ENCODE results near the gene POR.
"Not testable (repeated sequence)": the region's sequence is repeated elsewhere in the genome, so short reads cannot be mapped to it uniquely, and the experiment has no call there.

The POR gene

DNA sequence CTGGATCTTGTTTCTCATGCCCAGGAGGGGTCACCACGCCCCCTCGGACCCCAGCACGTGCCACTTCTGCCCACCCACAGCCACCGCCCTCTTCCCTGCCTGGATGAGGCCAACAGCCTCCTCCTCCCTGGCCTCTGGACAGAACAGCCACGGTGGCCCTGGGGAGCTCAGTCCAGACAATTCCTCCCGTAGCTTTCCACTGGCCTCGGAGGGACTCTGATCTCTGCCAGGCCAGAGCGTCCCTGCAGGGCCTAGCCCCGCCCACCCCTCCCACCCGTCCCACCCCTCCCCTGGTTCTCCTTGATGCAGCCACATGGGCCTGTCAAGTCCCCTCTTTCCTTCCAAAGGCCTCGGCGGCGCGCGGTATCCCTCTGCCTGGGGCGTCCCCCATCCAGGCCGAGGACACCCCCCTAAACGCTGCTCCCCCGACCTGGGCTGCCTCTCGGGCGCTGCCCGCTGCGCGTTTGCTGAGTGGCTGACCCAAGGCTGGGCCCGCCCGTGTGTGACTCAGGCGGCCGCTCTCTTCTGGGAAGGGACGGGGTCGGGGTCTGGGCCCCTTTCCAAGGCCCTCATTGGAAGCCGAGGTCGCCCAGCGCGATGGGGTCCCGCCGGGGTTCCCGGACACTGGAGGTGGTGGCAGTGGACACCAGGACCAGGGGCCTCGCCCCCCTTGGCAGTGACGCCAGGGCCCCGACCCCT is 78.9 kb downstream of the POR start:
- no peak for DNase-seq

DNA sequence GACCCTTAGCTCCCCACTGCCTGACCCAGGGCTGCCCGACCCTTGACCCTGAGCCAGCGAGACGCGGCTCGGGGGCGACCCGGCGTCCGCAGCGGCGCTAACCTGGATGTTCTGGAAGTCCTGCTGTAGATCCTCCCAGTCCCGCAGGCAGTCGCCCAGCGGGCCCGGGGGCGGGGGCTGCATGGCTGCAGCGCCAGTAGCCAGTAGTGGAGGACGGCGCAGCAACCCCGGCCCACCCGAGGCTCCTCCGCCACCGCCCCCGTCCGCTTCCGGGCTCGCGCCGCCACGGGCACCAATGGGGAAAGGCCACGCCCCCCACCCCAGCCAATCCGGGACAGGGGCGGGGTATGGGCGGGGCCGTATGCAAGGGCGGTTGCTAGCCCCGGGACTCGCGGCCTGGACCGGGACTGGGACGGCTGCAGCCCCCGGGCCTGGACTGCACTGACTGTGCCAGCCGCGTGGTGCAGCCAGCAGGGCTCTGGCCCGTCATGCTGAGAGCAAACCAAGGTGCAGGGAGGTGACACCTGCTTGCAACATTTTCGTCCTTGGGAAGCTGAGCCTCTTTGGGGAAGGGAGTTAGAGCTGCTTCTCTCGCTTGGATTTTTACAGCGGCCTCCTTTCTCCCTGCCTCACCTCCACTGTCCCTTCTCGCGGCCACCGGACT is 79.6 kb downstream of the POR start, which contains the start of gene TMEM120A:
Gene TMEM120A (minus strand): TSS at position 208 of the 664 bp plus-strand sequence. CDS start 25 bp downstream, at position 183.
- DNase-seq = peak; percentile 78 to 81

DNA sequence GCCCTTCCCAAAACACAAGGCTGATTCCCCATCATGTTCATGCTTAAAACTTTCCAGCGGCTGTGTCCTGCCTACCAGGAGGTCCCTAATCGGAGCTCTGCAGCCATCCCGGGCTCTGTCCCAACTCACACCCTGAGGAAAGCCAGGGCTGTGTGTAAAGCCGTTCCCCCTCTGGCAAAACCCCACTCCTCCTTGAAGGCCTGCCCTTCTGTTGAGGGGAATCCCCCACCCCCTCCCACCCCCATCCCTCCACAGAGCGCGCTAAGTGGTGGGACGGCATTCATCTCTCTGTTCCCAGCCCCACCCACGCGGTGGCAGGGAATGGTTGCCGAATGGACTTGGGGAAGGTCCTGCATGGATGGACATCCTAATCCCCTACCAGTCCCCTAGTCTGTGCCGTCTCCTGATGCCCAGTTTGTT is 80.1 kb downstream of the POR start:
- DNase-seq = no peak

DNA sequence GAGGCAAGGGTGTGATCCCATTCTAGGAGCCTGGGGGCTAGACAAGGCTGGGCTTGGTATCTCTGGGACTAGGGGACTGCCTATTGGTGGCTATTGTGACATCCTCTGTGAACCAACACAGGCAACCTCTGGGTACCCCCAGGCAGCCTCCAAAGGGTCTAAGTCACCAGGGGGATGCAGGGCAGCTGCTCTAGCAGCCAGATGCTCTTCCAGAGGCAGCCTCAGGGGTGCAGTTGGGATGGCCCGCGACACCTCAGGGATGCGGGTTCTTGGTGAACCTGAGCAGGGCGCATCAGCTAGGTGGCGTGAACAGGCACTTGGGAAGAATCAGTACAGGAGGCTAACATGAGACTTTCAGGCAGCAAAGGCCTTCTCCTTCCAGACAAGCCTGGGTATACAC is 81.0 kb downstream of the POR start:
- no peak for DNase-seq

DNA sequence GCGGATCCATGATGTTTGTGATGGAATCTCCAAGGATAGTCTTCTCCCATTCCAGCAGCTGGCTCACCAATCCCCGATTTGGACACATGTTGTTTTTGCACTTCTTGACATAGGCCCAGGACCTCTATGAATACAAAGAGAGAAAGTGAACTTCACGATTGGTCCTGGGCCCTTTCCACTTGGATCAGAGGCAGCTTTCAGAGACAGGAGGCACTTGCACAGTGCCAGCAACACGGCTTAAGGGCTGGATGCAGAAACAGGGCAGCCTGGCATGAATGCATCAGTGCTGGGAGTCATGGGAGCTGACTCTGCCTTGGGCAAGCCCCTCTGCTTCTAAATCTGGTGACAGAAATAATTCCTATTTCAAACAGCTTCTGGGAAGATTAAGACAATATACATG is 81.5 kb downstream of the POR start:
- no peak for DNase-seq

DNA sequence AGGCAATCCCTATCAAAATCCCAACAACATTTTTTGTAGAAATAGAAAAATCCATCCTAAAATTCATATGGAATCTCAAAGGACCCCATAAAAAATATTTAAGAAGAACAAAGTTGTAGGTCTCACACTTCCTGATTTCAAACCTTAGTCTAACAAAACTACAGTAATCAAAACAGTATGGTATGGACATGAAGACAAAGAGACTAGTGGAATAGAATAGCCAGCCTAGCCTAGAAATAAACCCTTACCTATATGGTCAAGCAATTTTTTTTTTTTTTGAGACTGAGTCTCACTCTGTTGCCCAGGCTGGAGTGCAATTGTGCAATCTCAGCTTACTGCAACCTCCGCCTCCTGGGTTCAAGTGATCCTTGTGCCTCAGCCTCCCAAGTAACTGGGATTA is 83.1 kb downstream of the POR start:
- DNase-seq = no peak

DNA sequence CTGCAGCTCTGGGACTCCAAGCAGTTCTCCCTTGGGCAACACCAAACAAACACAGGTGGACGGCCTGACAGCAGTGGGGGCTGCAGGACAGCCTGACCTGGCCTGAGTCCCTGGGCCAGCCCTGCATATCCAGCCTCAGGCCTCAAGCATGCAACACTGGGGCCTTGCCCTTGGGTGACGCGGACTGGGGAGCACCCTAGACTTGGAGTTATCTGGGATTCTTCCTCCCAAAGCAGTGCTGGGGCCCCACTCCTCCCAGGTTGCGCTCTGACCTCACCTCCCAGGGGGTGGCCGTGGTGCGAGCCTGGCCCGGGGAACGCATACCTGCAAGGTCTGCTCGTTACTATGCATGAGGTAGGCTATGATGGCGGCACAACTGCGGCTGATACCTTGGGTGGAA is 85.6 kb downstream of the POR start:
- DNase-seq = no peak

DNA sequence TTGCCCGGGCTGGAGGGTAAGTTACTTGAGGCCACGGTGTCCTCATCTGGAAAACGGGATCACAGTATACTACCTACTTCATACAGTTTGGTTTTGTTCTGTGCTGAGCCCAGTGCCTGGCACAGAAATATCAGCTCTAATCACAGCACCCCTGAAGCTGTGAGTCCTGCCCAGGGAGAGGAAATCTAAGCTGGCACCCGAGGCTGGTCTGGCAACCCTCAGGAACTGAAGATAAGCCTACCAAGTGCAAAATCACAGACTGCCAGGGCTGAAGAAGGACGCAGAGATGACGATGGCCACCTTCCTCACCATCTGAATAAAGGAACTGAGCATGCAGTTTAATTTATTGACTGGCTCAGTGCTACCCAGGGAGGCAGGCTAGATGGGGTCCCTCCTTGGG is 87.2 kb downstream of the POR start:
- no peak for DNase-seq

DNA sequence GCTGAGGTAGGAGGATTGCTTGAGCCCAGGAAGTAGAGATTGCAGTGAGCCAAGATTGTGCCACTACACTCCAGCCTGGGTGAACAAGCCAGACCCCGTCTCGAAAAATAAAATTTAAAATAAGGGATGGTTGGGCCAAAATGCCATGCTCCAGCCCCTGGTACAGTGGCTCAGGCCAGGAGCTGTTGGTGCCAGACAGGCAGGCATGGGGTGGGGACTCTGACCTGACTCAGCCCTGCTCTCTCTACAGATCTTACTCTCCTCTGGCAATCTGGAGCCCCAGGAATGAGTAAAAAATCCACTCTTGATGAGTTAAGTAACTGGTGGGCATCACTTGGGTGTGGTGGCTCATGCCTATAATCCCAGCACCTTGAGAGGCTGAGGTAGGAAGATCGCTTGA is 87.9 kb downstream of the POR start:
- no peak for DNase-seq

DNA sequence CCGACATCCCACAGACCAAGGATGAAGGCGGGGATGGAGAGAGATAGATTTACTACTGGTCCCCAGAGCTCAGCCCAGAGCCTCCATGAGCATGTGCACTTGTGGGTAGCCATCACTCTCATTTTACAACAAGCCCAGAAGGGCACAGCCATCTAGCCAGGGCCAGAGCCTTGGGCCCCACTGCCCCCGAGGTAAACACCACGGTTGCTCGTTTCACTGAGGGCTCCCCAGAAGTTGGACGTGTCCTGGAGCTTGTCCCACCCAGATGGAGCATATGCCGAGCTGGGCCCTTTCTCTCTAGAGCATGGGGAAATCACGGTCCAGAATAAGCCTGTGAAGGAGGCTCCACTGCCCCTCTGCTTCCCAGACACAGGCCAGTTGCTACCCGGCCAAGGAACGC is 88.4 kb downstream of the POR start:
- no peak for DNase-seq

DNA sequence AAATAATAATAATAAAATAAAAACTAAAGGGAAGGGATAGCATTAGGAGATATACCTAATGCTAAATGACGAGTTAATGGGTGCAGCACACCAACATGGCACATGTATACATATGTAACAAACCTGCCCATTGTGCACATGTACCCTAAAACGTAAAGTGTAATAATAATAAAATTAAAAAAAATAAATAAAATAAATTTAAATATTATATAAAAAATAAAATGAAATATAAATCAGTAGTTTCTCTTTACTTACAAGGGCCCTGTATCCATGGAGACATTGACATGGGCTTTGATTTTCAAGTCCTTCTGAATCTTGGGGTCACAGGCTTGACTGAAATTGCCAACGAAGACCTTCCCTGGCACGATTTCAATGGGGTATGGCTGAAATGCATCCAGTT is 90.0 kb downstream of the POR start:
- not testable (repeated sequence) for DNase-seq

DNA sequence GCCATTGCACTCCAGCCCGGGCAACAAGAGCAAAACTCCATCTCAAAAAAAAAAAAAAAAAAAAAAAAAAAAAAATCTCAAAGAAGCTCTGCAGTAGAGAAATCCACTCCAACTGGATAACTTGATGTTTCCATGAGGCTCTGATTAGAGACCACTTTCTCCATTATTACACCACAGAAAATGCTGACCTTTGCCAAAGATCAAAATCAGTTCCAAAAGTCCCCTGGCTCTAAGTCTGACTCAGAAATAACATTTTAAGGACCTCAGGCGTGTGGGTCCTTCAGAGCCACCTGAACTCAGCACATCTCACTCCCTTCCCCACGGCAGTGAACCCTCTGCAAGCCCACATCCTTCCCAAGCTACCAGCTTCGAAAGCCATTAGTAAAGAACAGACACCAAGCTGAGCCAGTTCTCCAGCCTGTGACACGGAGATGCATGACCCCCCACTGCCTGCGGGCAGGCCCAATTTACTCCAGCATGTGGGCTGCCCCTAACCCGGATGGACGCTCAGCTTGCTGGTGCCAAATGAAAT is 93.3 kb downstream of the POR start:
- DNase-seq = no peak

DNA sequence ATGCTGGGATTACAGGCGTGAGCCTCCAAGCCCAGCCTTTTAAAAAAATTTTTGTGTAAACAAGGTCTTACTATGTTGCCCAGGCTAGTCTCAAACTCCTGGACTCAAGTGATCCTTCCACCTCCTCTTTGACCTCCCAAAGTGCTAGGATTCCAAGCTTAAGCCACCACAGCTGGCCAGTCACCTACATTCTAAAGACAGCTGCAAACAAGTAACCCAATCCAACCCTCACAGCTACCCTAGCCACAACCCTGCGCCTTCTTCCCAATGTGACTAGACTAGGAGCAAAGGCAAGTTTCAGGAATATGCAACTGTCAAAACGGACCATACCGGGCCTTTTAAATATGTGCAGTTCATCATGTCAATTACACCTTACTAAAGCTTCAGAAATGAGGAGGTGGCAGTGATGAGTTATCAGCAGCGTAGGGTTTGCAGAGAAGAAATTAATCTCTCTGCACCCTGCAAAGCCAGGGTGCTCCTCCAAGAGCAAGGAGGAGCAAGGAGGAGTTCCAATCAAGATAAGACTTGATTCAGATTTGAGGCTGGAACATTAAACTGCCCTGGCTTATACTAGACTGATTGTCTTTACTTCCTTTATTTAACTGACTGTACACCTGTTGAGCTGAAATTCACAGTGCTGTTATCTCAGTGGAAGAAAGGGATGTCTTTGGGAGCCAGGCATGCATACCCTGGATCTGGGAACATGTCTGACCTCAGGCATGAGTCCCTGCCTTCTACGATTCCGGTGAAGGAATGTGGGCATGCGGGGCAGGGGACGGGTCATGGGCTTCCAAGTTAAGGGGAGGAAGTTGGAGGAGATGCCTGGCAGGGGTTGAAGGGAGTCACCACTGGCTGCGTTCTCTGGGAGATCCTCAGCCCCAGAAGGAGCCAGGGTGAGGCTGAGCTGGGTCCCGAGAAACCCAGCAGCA is 95.0 kb downstream of the POR start:
- no peak for DNase-seq

DNA sequence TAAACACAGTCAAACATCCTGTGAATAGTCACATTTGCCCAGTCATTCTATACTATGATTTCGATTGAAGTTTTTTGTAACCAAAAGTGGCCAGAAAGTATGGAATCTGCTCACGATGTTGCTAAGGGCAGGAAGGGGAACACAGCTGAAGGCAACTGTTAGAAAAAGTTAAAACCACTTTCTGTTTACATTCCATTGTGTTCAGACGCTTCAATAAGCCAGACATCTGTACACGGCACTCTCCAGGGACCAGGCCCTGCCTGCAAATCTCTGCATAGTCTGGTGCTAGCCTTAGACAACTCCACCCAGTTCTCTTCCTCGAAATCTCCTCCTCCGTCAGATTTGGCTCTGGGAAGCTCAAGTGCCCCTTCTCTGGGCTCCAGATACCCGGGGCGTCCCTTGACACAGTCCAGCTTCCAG is 96.5 kb downstream of the POR start:
- no peak for DNase-seq

DNA sequence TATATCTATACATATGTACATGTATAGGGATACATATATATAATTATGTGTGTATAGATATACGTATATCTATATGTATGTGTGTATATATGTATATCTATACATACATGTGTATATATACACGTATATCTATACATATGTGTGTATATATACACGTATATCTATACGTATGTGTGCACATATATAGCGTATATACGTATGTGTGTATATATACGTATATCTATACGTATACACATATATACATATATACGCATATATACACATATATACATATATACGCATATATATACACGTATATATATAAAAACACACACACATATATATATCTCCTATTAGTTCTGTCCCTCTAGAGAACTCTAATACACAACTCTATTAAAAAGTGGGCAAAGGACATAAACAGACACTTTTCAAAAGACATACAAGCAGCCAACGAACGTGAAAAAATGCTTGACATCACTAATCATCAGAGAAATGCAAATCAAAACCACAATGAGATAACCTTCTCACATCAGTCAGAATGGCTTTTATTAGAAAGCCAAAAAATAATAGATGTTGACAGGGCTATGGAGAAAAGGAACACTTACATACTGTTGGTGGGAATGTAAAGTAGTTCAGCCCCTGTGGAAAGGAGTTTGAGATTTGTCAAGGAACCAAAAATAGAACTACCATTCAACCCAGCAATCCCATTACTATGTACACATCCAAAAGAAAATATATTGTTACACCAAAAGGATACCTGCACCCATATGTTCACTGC is 101.4 kb downstream of the POR start:
- no peak for DNase-seq

DNA sequence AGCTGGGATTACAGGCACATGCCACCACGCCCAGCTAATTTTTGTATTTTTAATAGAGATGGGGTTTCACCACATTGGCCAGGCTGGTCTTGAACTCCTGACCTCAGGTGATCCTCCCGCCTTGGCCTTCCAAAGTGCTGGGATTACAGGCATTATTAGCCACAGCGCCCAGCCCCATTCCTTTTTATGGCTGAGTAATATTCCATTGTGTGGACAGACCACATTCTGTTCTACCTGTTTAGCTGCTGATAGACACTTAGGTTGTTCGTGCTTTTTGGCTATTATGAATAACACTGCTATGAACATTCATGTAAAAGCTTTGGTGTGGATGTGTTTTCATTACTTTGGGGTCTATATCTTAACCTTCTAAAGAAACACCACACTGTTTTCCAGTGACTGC is 103.6 kb downstream of the POR start:
- not testable (repeated sequence) for DNase-seq

DNA sequence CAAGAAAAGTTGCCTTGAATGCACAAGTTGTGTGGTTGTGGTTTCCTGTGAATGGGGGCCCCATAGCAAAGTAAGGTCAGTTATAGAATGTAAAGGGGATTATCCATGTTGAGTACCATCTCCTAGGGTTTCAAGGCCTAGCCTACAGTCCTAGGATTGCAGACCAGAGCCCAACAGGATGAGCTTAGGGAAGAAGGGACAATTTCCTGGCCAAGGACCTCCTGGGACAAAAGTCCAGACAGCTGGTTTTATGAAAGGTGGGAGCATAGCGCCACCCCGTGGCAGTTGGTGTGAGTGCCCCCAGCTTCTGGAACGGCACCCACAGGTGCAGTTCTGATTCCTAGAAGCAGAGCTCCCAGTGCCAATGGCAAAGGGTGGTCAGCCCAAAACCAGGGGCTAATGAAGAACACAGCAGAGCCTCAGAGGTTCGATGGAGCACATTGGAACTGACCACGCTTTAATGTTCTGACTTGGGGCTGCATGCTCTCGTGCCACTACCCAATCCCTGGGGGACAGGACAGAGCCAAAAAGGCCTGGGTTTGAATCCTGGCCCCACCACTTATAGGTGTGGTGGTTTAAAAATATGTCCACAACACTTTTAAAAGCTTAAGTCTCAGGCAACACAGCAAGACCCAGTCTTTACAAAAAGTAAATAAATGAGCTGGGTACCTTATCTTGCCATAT is 105.2 kb downstream of the POR start:
- DNase-seq = peak; percentile 42 to 46

DNA sequence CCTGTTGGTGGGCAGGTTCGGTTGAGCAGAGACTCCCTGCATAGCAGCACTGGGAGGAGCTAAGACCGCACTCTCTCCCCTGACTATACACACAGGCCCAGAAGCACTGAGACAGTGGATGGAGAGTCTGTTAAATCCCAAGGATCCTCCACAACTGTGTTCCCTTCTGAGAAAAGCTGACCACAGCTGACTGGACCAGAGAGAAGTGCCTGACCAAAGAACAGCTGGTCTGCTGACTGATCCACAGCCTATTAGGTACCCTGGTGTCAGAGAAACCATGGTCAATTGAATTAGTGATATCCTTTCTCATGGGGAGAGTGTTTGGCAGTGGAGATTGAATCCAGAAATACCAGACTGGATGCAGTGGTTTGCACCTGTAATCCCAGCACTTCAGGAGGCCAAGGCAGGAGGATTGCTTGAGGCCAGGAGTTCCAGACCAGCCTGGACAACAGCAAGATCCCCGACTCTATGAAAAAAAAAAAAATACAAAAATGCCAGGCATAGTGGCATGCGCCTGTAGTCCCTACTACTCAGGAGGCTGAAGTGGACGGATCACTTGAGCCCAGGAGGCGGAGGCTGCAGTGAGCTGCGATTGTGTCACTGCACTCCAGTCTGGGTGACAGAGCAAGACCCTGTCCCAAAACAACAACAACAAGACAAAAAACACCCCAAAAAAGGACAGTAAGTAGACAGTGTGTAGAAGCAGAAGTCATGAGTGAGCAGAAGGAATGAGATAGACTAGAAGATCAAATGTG is 107.2 kb downstream of the POR start:
- DNase-seq = no peak

DNA sequence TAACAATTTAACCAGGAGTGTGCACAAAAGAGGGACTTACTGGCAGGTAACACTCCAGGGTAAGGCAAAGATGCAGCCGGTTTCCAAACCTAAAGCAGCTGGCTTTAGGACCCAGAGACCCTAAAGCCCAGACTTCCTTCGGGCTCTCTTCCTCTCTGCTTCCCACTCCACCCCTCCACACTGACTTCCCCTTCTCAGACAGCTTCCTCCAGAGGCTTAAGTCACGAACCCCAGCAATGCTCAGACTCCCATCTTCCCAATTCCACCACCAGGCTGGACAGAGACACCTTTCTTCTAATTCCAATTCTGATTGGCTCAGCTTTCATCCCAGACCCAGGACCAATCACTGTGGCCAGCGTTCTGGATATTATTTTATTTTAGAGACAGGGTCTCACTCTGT is 108.0 kb downstream of the POR start:
- DNase-seq = peak; percentile 74 to 80

DNA sequence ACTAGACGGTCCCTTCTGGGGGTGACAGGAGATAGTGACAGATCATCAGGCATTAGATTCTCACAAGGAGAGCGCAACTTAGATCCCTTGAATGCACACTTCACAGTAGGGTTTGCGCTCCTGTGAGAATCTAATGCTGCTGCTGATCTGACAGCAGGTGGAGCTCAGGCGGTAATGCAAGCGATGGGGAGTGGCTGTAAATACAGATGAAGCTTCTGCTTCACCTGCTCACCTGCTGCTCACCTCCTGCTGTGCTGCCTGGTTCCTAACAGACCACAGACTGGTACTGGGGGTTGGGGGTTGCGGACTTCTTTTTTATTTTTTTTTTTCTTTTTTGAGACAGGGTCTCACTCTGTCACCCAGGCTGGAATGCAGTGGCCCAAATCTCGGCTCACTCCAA is 114.7 kb downstream of the POR start:
- DNase-seq = not testable (repeated sequence)

DNA sequence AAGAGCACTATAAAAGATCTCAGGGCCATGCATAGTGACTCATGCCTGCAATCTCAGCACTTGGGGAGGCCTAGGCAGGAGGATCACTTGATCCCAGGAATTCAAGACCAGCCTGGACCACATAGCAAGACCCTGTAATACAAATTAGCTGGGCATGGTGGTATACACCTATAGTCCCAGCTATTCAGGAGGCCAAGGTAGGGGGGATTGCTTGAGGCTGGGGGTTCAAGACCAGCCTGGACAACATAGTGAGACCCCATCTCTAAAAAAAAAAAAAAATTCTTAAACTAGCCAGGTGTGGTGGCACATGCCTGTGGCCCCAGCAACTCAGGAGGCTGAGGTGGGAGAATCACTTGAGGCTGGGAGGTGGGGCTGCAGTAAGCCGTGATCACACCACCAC is 117.0 kb downstream of the POR start:
- DNase-seq = no peak

Measured in AML-193 (cell line).